Fibroblast of mammary gland (primary cell): Measurements from ENCODE around the gene RTF2.
"Not testable (repeated sequence)": the region's sequence is repeated elsewhere in the genome, so short reads cannot be mapped to it uniquely, and the experiment has no call there.

Experiments
- DNase-seq: peaks from one replicate; pipeline ENCODE4 v3.0.0-alpha.2; 2010; ENCODE audit warnings: low read depth
- H3K4me3 ChIP-seq: 2 replicates; pipeline ENCODE4 v1.5.1; 2011; ENCODE audit warnings: low read depth, mild to moderate bottlenecking, low read length, moderate library complexity; ENCODE audit not compliant: control insufficient read depth
- CTCF ChIP-seq: conservative IDR thresholded peaks from 2 replicates; pipeline ENCODE4 v1.5.1; 2011; ENCODE audit warnings: low read depth, low read length, inconsistent platforms; ENCODE audit not compliant: control insufficient read depth, insufficient read depth

RTF2 gene

GRCh38 chr20:56517641-56518040, 49.2 kb downstream of the RTF2 start:
- TF ChIP-seq CTCF: no peak
- H3K4me3 ChIP-seq: no peak overlapping the region
- DNase-seq: no peak

- H3K4me3 ChIP-seq: no peak overlapping the region
- TF ChIP-seq CTCF: no peak
- DNase-seq: no peak
Measured at GRCh38 chr20:56518126-56518525, 49.7 kb downstream of the RTF2 start.

- no peak overlapping the region for H3K4me3 ChIP-seq
- TF ChIP-seq CTCF: no peak
- no peak for DNase-seq
Measured at GRCh38 chr20:56518721-56519398, 50.4 kb downstream of the RTF2 start.

DNA sequence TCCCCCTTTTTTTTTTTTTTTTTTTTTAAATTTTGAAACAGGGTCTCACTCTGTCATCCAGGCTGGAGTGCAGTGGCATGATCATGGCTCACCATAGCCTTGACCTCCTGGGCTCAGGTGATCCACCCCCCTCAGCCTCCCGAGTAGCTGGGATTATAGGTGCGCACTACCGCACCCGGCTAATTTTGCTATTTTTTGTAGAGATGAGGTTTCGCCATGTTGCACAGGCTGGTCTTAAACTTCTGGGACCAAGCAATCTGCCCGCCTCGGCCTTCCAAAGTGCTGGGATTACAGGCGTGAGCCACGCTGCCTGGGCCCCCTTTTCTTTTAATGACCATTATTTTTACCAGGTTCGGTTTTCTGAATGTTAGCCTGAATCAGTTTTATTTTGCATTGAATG, 51.1 kb downstream of the RTF2 start:
- DNase-seq: no peak
- no peak overlapping the region for H3K4me3 ChIP-seq
- TF ChIP-seq CTCF: no peak

DNA sequence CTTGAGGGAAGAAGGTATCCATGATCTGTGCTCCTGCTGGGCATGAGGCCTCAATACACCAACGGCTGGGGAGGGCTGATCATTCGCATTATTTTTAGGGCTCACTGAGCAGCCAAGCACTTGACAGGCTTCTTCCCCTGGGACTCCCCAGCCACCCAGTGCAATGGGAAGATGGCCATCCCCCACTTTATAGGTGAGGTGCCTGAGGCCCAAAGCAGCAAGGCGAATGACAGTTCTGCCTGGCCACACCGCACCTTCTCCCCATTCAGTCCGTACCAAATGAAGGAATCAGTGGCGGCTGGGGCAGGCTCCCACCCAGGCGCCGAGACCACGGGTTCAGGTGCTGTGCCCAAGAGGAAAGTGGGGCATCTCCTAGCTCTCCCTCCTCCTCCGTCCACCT, 51.8 kb downstream of the RTF2 start:
- no peak overlapping the region for H3K4me3 ChIP-seq
- no peak for DNase-seq
- TF ChIP-seq CTCF: no peak

- H3K4me3 ChIP-seq, DNase-seq: not testable (repeated sequence)
Measured at GRCh38 chr20:56520746-56521354, 52.4 kb downstream of the RTF2 start.

DNA sequence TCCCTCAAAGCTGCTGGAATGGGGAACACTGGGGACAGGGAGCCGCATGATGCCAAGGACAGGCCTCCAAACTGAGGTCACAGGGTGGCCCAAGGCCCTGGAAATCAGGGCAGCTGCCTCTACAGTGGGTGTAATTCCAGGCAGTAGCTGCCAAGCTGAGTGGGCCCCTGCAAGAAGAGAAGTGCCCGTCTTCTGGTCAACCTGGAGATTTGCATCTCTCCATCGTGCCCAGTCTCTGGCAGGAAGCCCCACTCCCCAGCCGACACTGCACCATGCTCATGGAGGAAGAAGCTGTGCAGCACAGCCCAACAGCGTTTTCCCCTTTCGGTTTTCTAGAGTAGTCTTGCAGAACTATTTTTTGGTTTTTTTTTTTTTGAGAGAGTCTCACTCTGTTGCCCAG, 53.9 kb downstream of the RTF2 start:
- no peak for DNase-seq
- TF ChIP-seq CTCF: no peak
- no peak overlapping the region for H3K4me3 ChIP-seq

GRCh38 chr20:56524444-56524843, 56.0 kb downstream of the RTF2 start, which contains the start of gene FAM209A:
TSS of gene FAM209A (plus strand) at chr20:56524744. CDS start at chr20:56524809, 65 bp downstream.
- H3K4me3 ChIP-seq, DNase-seq: not testable (repeated sequence)
